NOMO-1 (cell line): Measurements from ENCODE around the gene CASP2.
A peak's percentile ranks its signal among the peaks of the same experiment; 100 is the strongest.
"Not testable (repeated sequence)": the region's sequence is repeated elsewhere in the genome, so short reads cannot be mapped to it uniquely, and the experiment has no call there.

ENCODE experiments used
- DNase-seq, 2 experiments: peaks; one replicate each; lab custom pipeline; 2025; ENCODE audit not compliant: unreplicated experiment in 2 of 2; lab: John Stamatoyannopoulos, UW

The CASP2 gene

DNA sequence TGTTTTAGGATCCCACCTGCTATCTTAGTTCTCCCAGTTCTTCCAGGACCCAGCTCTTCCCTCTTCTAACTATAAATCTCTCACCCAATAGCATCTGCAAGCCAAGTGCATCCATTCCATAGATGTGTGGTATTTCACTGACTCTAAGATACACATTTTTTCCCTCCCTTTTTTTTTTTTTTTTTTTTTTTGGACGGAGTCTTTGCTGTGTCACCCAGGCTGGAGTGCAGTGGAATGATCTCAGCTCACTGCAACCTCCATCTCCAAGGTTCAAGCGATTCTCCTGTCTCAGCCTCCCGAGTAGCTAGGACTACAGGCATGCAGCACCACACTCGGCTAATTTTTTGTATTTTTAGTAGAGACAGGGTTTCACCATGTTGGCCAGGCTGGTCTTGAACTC lies 1.7 kb downstream of the CASP2 start:
- DNase-seq: not testable (repeated sequence)

DNA sequence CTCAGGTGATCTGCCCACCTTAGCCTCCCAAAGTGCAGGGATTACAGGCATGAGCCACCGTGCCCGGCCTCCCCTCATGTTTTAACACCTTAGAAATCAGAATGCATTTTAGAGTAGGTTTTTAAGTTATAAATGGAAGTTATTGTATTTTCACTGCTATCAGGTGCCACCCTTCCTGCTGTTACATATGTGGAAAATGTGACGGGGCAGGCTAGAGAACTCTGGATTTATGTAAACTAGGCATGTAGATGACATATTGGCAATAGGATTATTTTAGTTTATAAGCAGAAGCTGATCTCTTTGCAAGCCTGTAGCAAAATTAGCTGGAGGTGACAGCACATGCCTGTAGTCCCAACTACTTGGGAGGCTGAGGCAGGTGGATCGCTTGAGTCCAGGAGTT lies 2.1 kb downstream of the CASP2 start:
- DNase-seq: no peak

DNA sequence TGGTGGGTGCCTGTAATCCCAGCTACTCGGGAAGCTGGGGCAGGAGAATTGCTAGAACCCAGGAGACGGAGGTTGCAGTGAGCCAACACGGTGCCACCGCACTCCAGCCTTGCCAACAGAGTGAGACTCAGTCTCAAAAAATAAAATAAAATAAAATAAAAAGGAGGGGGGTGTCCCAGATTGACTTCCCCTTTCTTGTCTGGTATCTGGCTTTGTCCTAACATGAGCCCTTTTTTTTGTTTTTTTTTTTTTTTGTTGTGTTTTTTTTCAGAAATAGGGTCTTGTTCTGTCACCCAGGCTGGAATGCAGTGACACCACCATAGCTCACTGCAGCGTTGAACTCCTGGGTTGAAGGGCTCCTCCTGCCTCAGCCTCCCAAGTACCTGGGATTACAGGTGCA lies 4.7 kb downstream of the CASP2 start:
- DNase-seq: no peak

DNA sequence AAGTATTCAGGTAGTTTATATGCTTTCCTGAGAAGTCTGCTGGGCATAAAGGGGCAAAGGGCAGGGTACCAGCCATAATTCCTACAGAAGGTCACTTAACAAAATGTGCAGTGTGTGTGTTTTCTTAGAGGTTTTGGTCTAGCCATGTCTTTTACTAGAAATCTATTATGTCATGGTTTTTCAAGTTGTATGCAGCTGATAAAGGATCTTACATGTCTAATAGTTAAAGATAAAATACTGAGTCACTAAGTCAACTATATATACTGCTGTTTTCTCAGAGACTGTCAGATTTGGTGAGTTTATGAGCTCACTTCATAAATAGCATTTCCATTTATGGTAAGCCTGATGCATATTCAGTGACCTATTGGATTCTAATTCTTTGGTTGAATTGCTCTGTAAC lies 7.7 kb downstream of the CASP2 start:
- no peak for DNase-seq

DNA sequence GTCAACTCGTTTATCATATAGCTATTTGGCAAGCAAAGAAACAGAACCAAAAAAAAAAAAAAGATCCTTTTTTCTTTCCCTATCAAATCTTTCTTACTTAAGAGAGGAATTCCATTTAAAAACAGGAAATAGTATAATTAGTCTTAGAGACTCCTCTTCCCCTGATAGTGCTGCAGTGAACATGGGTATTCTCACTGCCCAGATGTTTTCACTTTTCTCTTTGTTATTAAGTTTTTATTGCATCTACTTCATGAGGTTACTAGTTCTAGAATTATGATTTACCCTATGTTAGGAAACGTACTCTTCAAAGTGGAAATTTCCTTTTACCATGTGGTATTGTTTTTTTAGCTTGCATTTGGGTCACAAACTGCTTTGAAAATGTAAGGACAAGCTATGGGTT lies 8.5 kb downstream of the CASP2 start:
- DNase-seq: no peak

DNA sequence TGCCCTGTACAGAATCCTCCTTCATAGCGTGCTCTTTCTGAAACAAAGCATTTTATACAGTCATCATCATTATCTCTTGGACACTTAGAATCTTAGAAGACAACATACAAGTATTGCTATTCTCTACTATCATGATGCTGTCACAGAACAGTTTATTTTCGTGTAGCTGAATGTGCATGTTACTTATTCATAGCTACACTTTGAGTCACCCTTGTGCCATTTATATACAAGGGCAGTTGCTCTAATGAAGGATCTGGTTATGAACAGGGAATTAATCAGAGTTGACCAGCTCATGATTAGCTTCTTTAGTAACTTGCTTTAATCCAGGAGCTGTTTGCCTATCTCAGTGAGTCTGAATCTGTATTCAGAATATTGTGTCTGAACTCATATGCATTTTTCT lies 11.2 kb downstream of the CASP2 start:
- no peak for DNase-seq

DNA sequence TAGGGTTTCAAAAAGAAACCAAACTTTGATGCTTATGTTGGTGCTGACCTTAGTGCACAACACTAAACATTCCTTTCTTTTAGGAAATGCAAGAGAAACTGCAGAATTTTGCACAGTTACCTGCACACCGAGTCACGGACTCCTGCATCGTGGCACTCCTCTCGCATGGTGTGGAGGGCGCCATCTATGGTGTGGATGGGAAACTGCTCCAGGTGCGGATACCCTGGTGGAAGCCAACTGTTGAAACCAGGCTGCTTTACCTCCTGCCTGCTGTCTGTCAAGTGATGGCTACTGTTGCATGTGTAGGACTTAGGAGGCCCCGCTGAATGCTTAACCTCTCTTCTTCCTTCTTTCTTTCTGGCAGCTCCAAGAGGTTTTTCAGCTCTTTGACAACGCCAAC lies 11.7 kb downstream of the CASP2 start:
- DNase-seq: no peak

DNA sequence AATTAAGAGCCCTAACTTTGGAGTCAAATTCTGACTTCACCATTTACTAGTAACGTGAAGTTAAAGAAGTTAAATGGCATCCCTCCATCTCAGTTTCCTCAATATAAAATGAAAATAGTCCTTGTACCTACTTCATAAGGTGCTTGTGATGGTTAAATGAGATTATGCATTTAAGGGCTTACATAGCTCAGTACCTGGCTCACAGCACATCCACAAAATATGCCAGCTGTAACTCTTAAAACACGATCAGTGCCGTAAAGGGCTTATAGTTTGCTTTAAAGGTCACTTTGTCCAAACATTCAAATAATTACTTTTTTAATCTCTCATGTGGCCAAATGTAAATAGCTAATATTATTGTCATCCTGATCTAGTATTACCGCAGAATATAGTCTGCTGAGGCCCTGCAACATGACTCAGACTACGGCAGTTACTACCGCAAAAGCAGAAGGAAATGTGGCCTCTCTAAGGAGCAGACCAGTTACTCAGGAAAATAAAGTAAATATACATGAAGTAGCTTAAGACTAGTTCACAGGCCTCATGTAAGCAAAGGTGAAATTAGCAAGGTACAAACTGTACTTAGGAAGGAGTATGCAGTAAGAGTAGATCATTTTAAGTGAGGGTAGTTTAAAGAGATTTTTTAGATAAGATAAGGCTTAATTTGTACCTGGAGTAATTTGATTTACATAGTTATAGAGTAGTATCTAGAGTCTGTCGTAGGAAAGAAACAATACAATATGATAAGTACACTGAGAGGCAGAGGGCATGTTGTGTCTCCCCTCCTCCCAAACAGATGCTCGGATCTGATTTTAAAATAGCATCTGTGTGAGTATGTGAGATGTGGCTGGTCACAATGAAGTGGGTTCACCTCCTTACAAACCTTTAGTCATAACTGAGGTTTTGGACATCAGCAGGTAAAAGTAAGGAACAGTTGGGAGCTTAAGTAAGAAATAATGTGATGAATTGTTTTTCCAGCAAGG lies 13.1 kb downstream of the CASP2 start:
- peak; percentile 77 to 82 for DNase-seq

DNA sequence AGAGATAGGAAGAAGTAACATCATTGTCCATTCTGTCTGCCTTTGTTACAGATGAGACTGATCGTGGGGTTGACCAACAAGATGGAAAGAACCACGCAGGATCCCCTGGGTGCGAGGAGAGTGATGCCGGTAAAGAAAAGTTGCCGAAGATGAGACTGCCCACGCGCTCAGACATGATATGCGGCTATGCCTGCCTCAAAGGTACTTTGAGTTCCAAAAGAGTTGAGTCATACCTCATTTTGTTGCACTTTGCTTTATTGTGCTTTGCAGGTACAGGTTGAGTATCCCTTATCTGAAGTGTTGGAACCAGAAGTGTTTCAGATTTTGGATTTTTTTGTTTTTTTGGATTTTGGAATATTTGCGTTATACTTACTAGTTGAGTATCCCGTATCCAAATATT lies 15.6 kb downstream of the CASP2 start:
- DNase-seq: no peak

DNA sequence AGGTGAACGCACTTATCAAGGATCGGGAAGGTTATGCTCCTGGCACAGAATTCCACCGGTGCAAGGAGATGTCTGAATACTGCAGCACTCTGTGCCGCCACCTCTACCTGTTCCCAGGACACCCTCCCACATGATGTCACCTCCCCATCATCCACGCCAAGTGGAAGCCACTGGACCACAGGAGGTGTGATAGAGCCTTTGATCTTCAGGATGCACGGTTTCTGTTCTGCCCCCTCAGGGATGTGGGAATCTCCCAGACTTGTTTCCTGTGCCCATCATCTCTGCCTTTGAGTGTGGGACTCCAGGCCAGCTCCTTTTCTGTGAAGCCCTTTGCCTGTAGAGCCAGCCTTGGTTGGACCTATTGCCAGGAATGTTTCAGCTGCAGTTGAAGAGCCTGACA lies 16.8 kb downstream of the CASP2 start:
- no peak for DNase-seq

DNA sequence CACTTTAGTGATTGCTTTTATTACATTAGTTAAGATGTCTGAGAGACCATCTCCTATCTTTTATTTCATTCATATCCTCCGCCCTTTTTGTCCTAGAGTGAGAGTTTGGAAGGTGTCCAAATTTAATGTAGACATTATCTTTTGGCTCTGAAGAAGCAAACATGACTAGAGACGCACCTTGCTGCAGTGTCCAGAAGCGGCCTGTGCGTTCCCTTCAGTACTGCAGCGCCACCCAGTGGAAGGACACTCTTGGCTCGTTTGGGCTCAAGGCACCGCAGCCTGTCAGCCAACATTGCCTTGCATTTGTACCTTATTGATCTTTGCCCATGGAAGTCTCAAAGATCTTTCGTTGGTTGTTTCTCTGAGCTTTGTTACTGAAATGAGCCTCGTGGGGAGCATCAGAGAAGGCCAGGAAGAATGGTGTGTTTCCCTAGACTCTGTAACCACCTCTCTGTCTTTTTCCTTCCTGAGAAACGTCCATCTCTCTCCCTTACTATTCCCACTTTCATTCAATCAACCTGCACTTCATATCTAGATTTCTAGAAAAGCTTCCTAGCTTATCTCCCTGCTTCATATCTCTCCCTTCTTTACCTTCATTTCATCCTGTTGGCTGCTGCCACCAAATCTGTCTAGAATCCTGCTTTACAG lies 17.4 kb downstream of the CASP2 start:
- DNase-seq: peak; percentile 38 to 47

DNA sequence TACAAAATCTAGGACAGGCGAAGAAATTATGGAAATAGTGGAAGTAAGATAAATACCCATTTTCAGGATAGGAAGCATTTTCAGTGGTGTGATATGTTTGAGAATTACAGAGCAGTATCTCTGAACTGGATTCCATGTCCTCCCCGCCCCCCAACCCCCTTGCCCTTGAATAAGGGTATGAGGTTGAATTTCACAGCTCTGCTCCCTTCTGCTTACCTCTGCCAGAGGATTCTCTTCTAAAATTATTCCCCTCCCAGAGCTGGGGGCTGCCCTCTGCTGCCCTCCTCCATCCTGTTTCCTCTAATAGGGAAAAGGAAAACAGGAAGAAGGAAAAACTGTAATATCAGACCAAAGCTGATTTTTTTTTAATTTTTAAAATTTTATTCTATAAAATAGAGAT lies 20.5 kb downstream of the CASP2 start:
- no peak for DNase-seq

DNA sequence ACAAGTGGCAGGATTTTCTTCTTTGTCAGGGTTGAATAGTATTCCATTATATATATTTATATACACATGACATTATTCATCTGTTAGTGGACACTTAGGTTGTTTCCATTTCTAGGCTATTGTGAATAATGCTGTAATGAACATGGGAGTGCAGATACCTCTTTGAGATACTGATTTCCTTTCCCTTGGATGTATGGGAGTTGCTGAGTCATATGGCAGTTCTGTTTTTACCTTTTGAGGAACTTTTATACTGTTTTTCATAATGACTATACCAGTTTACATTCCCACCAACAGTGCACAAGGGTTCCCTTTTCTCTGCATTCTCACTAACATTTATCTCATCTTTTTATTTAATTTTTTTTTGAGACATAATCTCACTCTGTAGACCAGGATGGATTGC lies 26.0 kb downstream of the CASP2 start:
- DNase-seq: no peak

DNA sequence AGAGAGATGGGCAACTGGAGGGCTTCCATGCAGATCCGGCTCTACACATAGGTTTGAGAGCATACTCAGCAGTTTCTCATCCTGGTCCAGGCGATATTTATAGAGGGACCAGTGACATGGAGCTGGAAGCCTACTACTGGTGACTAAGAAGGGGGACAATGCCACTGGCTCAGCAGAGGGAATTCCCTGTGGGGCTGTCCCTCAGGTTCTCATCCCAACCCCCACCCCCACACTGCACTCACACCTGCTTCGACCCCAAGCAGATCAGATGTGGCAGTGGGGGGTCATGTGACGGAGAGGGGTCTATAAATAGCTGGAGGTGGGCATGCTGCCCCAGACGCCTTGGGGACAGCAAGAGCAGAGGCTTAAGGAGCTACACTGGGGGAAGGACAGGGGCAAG lies 27.6 kb downstream of the CASP2 start, which contains the start of gene CLCN1:
Gene CLCN1 (plus strand): TSS at position 336 of the 400 bp plus-strand sequence. CDS start 102 bp downstream, outside the sequence.
- no peak for DNase-seq

DNA sequence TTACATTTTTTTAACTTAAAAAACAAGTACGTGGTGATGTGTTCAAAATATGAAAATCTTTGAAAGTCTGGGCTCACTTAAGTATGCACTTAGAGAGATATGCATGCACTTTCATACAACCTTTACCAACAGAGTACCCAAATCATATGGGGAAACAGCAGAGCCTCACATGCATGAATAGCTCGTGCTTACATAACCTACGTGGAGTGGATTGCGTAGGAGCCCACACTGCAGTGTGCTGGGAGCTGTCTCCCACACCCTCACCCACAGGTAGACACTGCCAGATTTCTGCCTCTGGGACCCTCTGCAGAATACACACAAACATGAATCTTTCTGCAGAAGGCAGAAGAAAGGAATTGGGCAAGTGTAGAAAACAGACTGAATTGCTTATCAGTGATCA lies 28.3 kb downstream of the CASP2 start:
- peak in 1 of 2 experiments; percentile 11 for DNase-seq

DNA sequence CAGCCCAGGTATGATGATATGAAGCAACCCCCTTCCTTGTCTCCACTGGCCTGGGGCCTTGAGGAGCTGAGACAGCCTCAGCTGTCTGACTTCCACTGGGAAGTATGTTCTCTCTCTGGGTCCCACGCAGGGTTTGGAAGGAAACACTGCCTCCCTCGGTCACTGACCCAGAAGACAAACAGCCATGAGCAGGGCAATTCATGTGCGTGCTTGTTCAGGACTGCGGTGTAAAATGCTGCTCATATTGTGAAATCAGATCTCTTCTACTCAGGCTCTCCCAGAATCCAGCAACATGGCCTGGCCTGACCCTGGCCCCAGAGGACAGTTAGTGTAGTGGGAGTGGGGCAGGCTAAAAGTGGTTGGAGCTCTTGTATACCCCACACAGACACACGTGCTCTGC lies 30.5 kb downstream of the CASP2 start:
- DNase-seq: peak; percentile 16 to 34

DNA sequence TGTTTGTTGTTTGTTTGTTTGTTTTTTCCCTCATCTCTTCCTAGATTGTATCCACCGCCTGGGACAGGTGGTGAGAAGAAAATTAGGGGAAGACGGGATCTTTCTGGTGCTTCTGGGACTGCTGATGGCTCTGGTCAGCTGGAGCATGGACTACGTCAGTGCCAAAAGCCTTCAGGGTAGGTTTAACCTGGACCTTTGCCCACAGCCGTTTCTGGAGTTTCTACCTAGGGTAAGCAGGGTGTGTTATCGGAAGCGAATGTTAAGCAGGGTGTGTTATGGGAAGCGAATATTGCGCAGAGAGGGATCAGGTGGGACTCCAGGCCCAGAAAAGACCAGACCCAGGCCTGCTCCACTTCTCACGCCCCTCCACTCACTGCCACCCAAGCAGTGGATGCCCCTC lies 32.5 kb downstream of the CASP2 start:
- DNase-seq: no peak

DNA sequence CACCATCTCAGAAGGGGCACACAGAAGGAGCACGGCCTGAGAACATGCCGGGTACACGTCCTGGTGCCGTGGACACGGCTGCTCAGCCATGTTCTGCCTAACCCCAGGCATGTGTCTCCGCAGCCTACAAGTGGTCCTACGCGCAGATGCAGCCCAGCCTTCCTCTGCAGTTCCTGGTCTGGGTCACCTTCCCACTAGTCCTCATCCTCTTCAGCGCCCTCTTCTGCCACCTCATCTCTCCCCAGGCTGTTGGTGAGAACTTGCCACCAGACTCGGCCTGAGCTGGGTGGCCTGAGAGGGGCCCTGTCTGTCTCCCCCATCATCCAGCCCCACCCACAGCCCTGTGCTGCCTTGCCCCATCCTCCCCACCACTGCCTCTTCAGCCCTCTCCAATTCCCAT lies 33.1 kb downstream of the CASP2 start:
- DNase-seq: no peak

DNA sequence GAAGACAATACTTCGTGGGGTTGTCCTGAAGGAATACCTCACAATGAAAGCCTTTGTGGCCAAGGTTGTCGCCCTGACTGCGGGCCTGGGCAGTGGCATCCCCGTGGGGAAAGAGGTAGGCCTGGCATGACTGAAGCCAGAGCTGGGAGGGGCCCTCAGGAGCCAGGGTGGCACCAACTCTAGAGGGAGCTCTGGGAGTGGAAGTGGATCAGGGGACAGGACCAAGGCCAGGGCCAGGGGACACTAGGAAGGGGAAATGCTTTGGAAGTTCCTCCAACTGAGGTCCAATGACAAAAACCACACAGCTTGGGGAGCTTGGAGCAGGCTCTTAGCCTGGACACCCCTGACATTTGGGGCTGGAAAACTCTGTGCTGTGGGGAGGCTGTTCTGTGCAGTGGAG lies 33.6 kb downstream of the CASP2 start:
- no peak for DNase-seq

DNA sequence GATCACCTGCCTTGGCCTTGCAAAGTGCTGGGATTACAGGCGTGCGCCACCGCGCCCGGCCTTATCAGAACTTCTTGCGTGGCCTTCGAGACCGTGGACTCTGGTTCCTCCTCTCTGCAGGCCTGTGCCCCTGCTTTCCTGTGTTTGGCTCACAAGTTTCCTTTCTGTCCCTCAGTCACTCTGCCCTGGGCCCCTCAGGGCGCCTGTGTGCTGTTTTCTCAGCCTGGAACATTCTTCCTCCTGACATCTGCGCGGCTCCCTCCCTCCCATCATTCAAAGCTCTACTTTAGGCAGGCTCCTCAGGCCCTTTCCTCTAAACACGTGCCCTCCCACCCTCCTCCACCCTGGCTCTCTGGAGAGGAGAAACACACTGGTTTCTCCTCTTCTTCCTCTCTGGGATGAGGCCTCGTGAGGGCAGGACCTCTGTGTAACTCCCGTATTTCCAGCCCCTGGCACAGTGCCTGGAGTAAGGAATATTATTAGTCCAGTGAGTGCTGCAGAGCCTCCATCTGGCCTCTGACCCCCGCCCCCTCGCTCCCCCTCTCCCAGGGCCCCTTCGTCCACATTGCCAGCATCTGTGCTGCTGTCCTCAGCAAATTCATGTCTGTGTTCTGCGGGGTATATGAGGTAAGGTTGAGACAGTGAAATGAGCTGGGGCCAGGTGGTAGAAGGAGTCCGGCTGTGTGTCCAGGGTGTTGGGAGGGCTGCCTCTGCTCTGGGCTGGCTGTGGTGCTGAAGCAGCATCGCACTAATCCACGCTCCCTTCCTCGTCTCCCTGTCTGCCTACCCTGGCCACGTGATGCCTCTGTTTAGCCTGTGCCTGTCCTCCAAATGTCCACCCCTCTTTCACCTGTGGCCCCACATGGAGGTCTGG lies 34.8 kb downstream of the CASP2 start:
- DNase-seq: no peak

DNA sequence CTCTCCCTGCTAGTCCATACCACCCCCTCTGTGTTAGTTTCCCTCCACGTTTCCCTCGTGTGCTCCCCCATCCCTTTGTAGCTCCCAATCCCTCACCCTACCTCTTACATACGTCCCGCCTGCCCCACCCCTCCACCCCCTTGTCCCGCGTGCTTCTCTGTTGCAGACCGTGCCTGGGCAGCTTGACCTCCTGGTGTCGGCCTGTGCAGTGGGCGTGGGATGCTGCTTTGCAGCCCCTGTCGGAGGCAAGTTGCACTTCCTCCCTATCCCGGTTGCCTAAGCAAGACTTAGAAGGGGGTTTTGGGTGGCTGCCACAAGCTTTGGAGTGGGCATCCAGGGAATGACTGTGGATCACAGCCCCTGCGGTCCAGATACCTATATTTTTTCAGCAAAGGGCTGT lies 35.5 kb downstream of the CASP2 start:
- no peak for DNase-seq
